Effector CD8-positive, alpha-beta T cell (primary cell): ENCODE measurements around the gene RNF34.

Source experiments
- DNase-seq: peaks from one replicate; lab custom pipeline; 2025; lab: John Stamatoyannopoulos, UW

The RNF34 gene

GRCh38 chr12:121390856-121391255 is 9.1 kb upstream of the RNF34 start:
- DNase-seq = no peak

- DNase-seq = no peak
These were observed 8.1 kb upstream of the RNF34 start for GRCh38 chr12:121391619-121392324.

GRCh38 chr12:121392325-121392716 is 7.6 kb upstream of the RNF34 start:
- no peak for DNase-seq

- no peak for DNase-seq
These were observed 2.4 kb upstream of the RNF34 start for GRCh38 chr12:121397521-121397920.

GRCh38 chr12:121398355-121398754 is 1.6 kb upstream of the RNF34 start:
- DNase-seq = no peak

GRCh38 chr12:121400332-121401139 is 618 bp downstream of the RNF34 start:
- DNase-seq = peak; percentile 40

GRCh38 chr12:121403721-121404120 is 3.8 kb downstream of the RNF34 start:
- DNase-seq = no peak

- no peak for DNase-seq
These were observed 4.8 kb downstream of the RNF34 start for GRCh38 chr12:121404734-121405133.

- no peak for DNase-seq
These were observed 5.3 kb downstream of the RNF34 start for GRCh38 chr12:121405211-121405610.

- no peak for DNase-seq
These were observed 14.0 kb downstream of the RNF34 start for GRCh38 chr12:121413917-121414316.

GRCh38 chr12:121417847-121418246 is 17.9 kb downstream of the RNF34 start:
- DNase-seq = no peak

- DNase-seq = no peak
These were observed 20.2 kb downstream of the RNF34 start for GRCh38 chr12:121420109-121420508.

GRCh38 chr12:121423253-121423652 is 23.3 kb downstream of the RNF34 start:
- DNase-seq = no peak

GRCh38 chr12:121423682-121424623 is 24.0 kb downstream of the RNF34 start:
- no peak for DNase-seq

GRCh38 chr12:121424624-121424975 is 24.7 kb downstream of the RNF34 start:
- DNase-seq = no peak

GRCh38 chr12:121427556-121428050 is 27.7 kb downstream of the RNF34 start:
- DNase-seq = no peak

- no peak for DNase-seq
These were observed 29.0 kb downstream of the RNF34 start for GRCh38 chr12:121428883-121429282.

GRCh38 chr12:121430833-121431415 is 31.0 kb downstream of the RNF34 start:
- no peak for DNase-seq

- no peak for DNase-seq
These were observed 33.0 kb downstream of the RNF34 start for GRCh38 chr12:121432740-121433480.

GRCh38 chr12:121436706-121437105 is 36.8 kb downstream of the RNF34 start:
- no peak for DNase-seq

GRCh38 chr12:121438905-121439304 is 39.0 kb downstream of the RNF34 start:
- DNase-seq = no peak
